ENCODE data around the gene ENPP4. TPM values are rescaled to one million over a fixed set of nuclear protein-coding genes. Genes with fewer than 3 reads are reported as not detected.
"Not testable (repeated sequence)": the region's sequence is repeated elsewhere in the genome, so short reads cannot be mapped to it uniquely, and the experiment has no call there.

The ENPP4 gene
- total RNA-seq, 2 experiments from 2014 or later = 7.1 to 8.0 TPM

DNA sequence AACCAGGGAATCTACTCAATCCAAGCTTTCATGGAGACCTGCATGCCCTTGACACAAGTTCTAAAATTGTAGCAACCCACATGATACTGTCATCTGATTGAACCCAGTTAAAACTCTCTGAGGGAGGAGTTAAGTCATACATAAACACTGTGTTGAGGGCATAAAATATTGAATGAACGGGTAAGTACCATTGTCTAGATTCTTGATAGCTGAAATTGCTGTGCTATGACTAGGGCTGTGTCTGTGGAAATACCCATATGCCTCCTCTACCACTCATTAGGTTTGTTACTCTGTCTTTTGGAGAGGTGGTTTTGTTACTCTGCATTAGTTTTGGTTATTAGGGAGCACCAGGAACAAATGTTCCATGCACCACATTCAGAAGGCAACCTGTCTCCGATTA lies 7.6 kb downstream of the ENPP4 start:
- no peak for ATAC-seq

DNA sequence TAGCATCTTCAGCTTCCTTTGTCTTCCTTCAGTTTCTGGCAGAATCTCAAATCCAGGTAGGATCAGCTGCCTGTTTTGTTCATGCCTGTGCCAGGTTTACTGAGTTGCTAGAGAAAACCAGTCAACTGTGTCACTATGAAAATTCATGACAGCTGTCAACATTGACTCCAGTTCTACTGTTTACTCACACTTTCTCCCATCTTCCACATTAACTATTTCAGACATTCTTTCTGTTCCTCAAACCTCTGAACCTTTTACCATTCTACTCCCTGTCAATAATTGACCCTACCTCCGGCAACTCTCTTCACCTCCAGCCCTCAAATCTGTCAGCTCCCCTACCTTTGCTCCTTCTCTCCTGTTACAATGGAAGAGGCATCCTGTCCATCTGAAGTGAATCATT lies 8.5 kb downstream of the ENPP4 start:
- DNase-seq (no peak), ATAC-seq (no peak)
- Mint-ChIP-seq H3K9me3 (ENCODE audit: low read depth) (no peaks in the 10 kb centered on the region), H3K27me3 (no peaks in the 10 kb centered on the region), H3K27ac (no peak overlapping the region), H3K4me1 (peaks cover 10% of the 10 kb centered on the region), H3K4me3 (no peak overlapping the region), H3K36me3 (peaks cover 10% of the 10 kb centered on the region)
- CTCF ChIA-PET = interaction anchor here (1.0 to 1.9 kb wide), 2 partner anchors 9 to 42 kb away, joined by 3 to 8 read pairs; partner anchors contain the start of gene ENPP4

More for the DNA sequence above, 7.6 kb downstream of the ENPP4 start:
- Mint-ChIP-seq H3K4me3 (no peak overlapping the region), H3K27me3 (no peaks in the 10 kb centered on the region), H3K27ac (no peak overlapping the region), H3K9me3 (ENCODE audit: low read depth) (no peaks in the 10 kb centered on the region), H3K4me1 (peaks cover 12% of the 10 kb centered on the region), H3K36me3 (peaks cover 5% of the 10 kb centered on the region)
- CTCF ChIA-PET = no interaction called here
- no peak for DNase-seq

DNA sequence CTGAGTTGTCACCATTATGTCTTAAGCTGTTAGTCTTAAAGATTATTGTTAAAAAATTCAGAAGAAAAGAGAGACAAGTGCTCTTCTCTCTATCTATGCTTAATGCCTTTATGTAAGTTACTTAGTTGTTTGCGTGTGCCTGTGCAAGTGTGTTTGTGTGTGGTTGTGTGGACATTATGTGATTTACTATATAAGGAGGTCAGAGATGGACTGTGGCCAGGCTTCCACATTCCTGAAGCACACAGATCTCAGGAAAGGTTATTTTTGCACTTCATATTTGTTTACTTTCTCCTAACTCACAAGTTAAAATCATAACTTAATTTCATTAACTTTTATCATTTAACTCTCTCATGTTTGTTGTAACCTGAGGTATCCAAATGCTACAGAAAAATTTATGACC lies 14.5 kb downstream of the ENPP4 start:
- Mint-ChIP-seq H3K4me1 (peaks cover 6% of the 10 kb centered on the region), H3K27me3 (no peaks in the 10 kb centered on the region), H3K27ac (no peak overlapping the region), H3K4me3 (no peak overlapping the region), H3K36me3 (peaks cover 8% of the 10 kb centered on the region), H3K9me3 (ENCODE audit: low read depth) (no peaks in the 10 kb centered on the region)
- ATAC-seq = no peak
- CTCF ChIA-PET = no interaction called here
- DNase-seq = no peak

GRCh38 chr6:46149066-46149465 lies 19.3 kb downstream of the ENPP4 start:
- H3K9me3 Mint-ChIP-seq (ENCODE audit: low read depth); H3K27ac Mint-ChIP-seq; ATAC-seq; H3K27me3 Mint-ChIP-seq; H3K4me3 Mint-ChIP-seq; H3K36me3 Mint-ChIP-seq; DNase-seq; H3K4me1 Mint-ChIP-seq; CTCF ChIA-PET: not testable (repeated sequence)

DNA sequence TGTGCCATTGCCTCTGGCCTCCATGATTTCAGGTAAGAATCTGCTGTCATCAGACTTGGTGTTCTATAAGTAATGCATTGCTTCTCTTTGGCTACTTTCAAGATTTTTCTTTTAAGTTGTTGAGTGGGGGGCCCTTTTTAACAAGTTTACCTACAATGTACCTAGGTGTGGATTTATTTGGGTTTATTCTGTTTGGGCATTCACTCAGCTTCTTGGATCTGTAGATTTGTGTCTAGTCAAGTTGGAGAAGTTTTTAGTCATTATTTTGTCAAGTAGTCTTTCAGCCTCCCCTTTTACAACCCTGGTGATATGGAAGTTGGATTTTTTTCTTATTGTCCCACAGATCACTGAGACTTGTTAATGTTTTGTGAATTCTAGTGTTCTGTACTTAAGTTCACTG lies 26.9 kb downstream of the ENPP4 start:
- Mint-ChIP-seq H3K27ac (no peak overlapping the region), H3K4me3 (no peak overlapping the region)
- CTCF ChIA-PET = no interaction called here

DNA sequence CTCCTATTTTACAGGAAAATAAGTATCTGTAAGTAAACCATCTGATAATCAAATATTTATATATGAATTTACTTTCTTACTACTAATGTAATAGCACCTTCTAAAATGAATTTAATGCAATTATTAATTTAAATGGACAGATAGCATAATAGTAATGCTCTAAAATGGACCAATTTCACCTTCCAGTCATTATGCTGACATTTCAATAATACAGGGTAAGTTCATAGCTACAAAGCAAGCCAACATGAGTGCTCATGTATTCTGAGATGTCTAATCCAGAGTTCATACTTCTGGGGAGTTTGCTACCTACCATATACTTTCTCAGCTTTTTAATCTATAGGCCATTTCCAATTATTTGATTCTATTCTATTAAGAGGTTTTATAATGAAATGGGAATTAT lies 29.4 kb downstream of the ENPP4 start:
- Mint-ChIP-seq H3K27ac (no peak overlapping the region), H3K4me3 (no peak overlapping the region), H3K9me3 (ENCODE audit: low read depth) (peaks cover 3% of the 10 kb centered on the region), H3K36me3 (no peaks in the 10 kb centered on the region), H3K27me3 (peaks cover 12% of the 10 kb centered on the region), H3K4me1 (no peaks in the 10 kb centered on the region)
- no peak for ATAC-seq
- CTCF ChIA-PET = no interaction called here
- DNase-seq = no peak

More for the DNA sequence above, 26.9 kb downstream of the ENPP4 start:
- Mint-ChIP-seq H3K36me3 (no peaks in the 10 kb centered on the region), H3K4me1 (no peaks in the 10 kb centered on the region), H3K9me3 (ENCODE audit: low read depth) (peaks cover 3% of the 10 kb centered on the region), H3K27me3 (peaks cover 12% of the 10 kb centered on the region)
- no peak for ATAC-seq
- DNase-seq = no peak

- Mint-ChIP-seq H3K4me3 (no peak overlapping the region), H3K4me1 (no peaks in the 10 kb centered on the region), H3K27ac (no peak overlapping the region), H3K9me3 (ENCODE audit: low read depth) (peaks cover 3% of the 10 kb centered on the region), H3K27me3 (peaks cover 12% of the 10 kb centered on the region), H3K36me3 (no peaks in the 10 kb centered on the region)
- CTCF ChIA-PET = no interaction called here
- ATAC-seq (no peak), DNase-seq (no peak)
These were observed 30.3 kb downstream of the ENPP4 start for GRCh38 chr6:46160102-46160501.

- H3K27me3 Mint-ChIP-seq = peaks cover 45% of the 10 kb centered on the region
- ATAC-seq = peak; percentile 87
These were observed 40.8 kb downstream of the ENPP4 start, which contains the start of gene ENPP5 for GRCh38 chr6:46170357-46171289. ENPP5 (minus strand) TSS chr6:46170980; CDS start chr6:46168262, 2,718 bp downstream.

GRCh38 chr6:46172176-46172575 lies 42.4 kb downstream of the ENPP4 start:
- DNase-seq = no peak
- ATAC-seq = no peak
- H3K4me3 Mint-ChIP-seq = no peak overlapping the region
- H3K36me3 Mint-ChIP-seq = peaks cover 1% of the 10 kb centered on the region
- H3K27me3 Mint-ChIP-seq = peaks cover 52% of the 10 kb centered on the region
- CTCF ChIA-PET = no interaction called here
- no peak overlapping the region for H3K27ac Mint-ChIP-seq
- peaks cover 37% of the 10 kb centered on the region for H3K4me1 Mint-ChIP-seq
- H3K9me3 Mint-ChIP-seq (ENCODE audit: low read depth) = no peaks in the 10 kb centered on the region

More at GRCh38 chr6:46170357-46171289, 40.8 kb downstream of the ENPP4 start, which contains the start of gene ENPP5:
- DNase-seq = peak; percentile 80
- Mint-ChIP-seq H3K4me1 (peaks cover 28% of the 10 kb centered on the region), H3K9me3 (ENCODE audit: low read depth) (no peaks in the 10 kb centered on the region), H3K4me3 (peak within 1 kb of the TSS; percentile 75), H3K27ac (no peak within 1 kb of the TSS), H3K36me3 (no peaks in the 10 kb centered on the region)
- CTCF ChIA-PET = interaction anchor here (0.6 to 1.1 kb wide), 2 partner anchors 43 to 240 kb away, joined by 3 read pairs; no protein-coding TSS in a partner anchor

- H3K36me3 Mint-ChIP-seq = peaks cover 2% of the 10 kb centered on the region
- DNase-seq = peak; percentile 49
- CTCF ChIA-PET = interaction anchor here (0.8 kb wide), 1 partner anchor 236 kb away, joined by 3 read pairs; no protein-coding TSS in a partner anchor
- ATAC-seq = no peak
- peak overlapping the region; percentile 71 for H3K27ac Mint-ChIP-seq
- H3K4me3 Mint-ChIP-seq = no peak overlapping the region
- no peaks in the 10 kb centered on the region for H3K9me3 Mint-ChIP-seq (ENCODE audit: low read depth)
- peaks cover 65% of the 10 kb centered on the region for H3K27me3 Mint-ChIP-seq
- peaks cover 36% of the 10 kb centered on the region for H3K4me1 Mint-ChIP-seq
These were observed 45.1 kb downstream of the ENPP4 start for GRCh38 chr6:46174904-46175303.

DNA sequence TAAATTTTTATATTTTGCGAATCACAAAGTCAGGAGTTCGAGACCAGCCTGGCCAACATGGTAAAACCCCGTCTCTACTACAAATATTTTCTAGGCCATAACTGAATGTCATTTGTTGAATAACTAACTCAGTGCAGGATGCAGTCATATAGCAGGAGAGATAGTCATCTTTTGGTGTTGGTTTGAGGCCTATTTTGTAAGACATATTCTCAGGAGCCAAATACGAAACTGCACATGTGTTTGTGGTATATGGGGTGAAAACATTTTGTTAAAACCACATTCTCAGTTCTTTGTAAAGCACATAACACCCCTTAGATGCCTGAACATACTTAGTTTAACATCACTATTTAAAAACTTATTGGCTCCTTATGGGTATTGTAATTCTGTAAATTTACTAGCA lies 45.7 kb downstream of the ENPP4 start:
- Mint-ChIP-seq H3K9me3 (ENCODE audit: low read depth) (no peaks in the 10 kb centered on the region), H3K4me3 (peak overlapping the region; percentile 27), H3K4me1 (peaks cover 32% of the 10 kb centered on the region), H3K27me3 (peaks cover 62% of the 10 kb centered on the region), H3K27ac (peak overlapping the region; percentile 71), H3K36me3 (peaks cover 2% of the 10 kb centered on the region)
- DNase-seq = peak; percentile 42
- CTCF ChIA-PET = no interaction called here
- ATAC-seq = peak; percentile 81

DNA sequence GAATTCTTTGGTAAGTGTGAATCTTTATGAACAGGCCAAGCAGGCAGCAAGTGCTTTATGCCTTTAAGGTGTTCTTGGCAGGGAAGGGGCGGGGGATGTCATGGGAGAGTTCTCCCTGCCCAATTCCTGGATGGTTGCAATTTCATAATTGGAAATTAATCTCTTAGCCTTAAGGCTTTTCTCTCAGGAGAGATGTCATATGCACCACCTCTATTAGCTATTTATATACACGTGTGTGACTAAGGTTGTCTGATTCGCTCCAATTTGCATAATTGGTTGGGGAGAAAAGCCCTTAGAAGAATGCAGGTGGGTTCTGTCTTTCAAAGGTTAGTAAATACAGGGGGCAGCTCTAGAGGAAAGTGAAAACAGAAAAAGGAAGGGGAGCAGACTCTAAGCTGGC lies 46.2 kb downstream of the ENPP4 start:
- ATAC-seq = no peak
- Mint-ChIP-seq H3K27me3 (peaks cover 62% of the 10 kb centered on the region), H3K36me3 (peaks cover 2% of the 10 kb centered on the region)

DNA sequence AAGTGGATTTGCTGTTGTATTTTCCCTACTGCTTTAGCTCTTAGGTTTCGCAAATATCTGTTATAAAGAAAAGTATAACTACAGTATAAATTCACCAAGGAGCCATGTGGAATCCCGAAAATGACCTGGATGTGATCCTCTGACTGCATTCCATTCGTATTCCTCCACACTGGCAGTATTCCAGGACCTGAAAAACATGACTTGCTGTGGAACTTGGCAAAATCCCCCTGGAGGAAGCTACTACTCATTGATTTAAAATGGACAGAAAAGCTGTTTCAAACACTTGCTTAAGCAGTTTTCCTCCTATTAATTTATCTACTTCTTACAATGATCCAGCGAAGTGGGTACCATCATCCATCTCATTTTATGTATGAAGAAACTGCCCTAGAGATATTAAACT lies 54.3 kb downstream of the ENPP4 start:
- H3K4me1 Mint-ChIP-seq = no peaks in the 10 kb centered on the region

More for the DNA sequence above, 46.2 kb downstream of the ENPP4 start:
- H3K9me3 Mint-ChIP-seq (ENCODE audit: low read depth) = no peaks in the 10 kb centered on the region
- peaks cover 28% of the 10 kb centered on the region for H3K4me1 Mint-ChIP-seq
- no peak for DNase-seq
- H3K27ac Mint-ChIP-seq = no peak overlapping the region
- no peak overlapping the region for H3K4me3 Mint-ChIP-seq
- CTCF ChIA-PET = no interaction called here

GRCh38 chr6:46186583-46186982 lies 56.8 kb downstream of the ENPP4 start:
- no peaks in the 10 kb centered on the region for H3K4me1 Mint-ChIP-seq

More for the DNA sequence above, 54.3 kb downstream of the ENPP4 start:
- Mint-ChIP-seq H3K27ac (no peak overlapping the region), H3K36me3 (no peaks in the 10 kb centered on the region), H3K4me3 (no peak overlapping the region), H3K27me3 (peaks cover 61% of the 10 kb centered on the region), H3K9me3 (ENCODE audit: low read depth) (no peaks in the 10 kb centered on the region)
- CTCF ChIA-PET = no interaction called here
- ATAC-seq (no peak), DNase-seq (no peak)

More at GRCh38 chr6:46186583-46186982, 56.8 kb downstream of the ENPP4 start:
- Mint-ChIP-seq H3K9me3 (ENCODE audit: low read depth) (no peaks in the 10 kb centered on the region), H3K4me3 (no peak overlapping the region), H3K36me3 (no peaks in the 10 kb centered on the region), H3K27ac (no peak overlapping the region), H3K27me3 (peaks cover 50% of the 10 kb centered on the region)
- ATAC-seq (no peak), DNase-seq (no peak)
- CTCF ChIA-PET = no interaction called here
